GM19239 (cell line): ENCODE measurements around the gene EGFL7.
A peak's percentile ranks its signal among the peaks of the same experiment; 100 is the strongest.

ENCODE experiments used
- DNase-seq: peaks from one replicate; pipeline ENCODE4 v3.0.0; 2011; ENCODE audit warnings: low spot score; ENCODE audit not compliant: insufficient read length
- FAIRE-seq: peaks from 2 replicates; lab custom pipeline; 2011; peaks lifted over from hg19 to GRCh38; lab: Jason Lieb, UNC

The EGFL7 gene

DNA sequence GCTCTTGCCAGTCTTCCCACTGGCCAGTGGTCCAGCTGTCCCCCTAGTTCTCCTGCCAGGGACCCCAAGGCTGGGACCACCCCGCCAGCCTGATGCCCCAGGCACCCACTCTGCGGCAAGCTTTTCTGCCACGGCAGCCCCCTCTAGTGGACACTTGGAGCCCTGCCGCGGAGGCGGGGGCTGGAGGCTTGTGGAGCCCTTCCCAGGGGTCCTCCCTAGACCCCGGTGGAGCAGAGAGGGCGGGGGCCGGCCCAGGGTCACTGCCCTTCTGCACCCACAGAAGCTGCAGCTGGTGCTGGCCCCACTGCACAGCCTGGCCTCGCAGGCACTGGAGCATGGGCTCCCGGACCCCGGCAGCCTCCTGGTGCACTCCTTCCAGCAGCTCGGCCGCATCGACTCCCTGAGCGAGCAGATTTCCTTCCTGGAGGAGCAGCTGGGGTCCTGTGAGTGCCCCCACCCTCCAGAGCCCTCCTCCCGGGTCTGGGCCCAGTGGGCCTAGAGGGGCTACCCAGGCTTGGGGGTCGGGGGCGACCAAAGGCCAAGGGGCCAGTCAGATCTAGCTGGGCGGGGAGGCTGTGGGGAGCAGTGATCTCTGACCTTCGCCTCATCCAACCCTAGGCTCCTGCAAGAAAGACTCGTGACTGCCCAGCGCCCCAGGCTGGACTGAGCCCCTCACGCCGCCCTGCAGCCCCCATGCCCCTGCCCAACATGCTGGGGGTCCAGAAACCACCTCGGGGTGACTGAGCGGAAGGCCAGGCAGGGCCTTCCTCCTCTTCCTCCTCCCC lies 9.1 kb downstream of the EGFL7 start:
- DNase-seq (peak; percentile 88), FAIRE-seq (no peak)

DNA sequence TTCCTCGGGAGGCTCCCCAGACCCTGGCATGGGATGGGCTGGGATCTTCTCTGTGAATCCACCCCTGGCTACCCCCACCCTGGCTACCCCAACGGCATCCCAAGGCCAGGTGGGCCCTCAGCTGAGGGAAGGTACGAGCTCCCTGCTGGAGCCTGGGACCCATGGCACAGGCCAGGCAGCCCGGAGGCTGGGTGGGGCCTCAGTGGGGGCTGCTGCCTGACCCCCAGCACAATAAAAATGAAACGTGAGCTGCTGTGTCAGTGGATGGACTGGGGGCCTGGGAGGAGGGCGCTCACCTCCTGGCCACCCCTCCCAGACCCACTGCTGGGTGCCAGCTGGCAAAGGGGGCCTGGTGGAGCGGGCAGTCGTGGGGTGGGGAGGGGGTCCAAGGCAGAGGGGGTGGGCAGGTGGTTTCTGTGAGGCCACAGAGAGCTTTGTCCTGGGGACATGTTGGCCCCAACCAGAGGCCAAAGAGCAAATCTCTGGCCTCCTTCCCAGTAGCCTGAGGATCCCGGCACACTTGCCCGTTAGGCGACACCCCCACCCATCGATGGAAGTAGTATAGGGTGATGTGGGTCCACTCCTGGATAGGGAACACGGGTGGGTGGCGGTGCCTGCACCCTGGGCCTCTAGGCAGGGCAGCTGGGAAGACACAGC lies 9.8 kb downstream of the EGFL7 start:
- no peak for DNase-seq
- FAIRE-seq, result no peak

DNA sequence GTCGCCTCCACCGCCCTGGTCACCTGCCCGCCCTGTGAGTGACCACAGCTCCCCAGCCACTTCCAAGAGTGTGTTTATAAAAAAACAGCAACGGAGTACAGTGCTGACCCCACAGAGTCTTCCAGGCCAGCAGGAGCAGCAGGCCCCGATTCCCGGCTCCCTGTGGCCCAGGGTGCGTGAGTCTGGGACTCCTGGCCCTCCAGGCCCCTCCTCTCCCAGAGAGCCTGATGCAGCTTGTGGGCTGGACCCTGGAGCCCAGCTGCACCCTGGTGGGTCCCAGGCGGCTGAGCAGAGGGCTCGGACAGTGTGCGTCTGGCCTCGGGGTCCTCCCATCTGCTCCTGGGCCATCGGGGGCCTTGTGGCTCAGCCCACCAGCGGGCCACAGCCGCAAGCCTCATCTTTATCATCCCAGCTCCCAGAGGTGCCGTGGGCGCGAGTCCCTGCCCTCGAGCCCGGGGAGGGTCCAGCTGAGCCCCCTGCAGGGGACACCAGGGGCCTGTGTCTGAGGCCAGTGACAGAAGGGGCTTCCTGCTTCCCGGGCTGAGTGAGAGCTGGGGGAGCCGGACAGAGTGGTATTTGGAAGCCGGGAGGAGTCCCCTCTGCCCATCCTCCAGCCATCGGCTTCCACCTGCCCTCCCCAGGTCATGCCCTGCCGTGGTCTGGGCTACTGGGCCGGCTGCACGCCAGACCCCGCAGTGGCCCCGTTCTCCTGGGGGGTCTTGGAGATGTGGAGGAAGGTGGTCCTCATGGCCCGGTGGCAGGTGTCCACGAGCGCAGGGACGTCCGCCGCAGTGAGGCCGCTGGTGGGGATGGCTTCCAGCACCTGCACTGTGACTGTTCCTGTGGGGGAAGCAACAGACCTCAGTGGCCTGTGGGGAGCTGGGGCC lies 10.6 kb downstream of the EGFL7 start:
- DNase-seq, result no peak
- no peak for FAIRE-seq

DNA sequence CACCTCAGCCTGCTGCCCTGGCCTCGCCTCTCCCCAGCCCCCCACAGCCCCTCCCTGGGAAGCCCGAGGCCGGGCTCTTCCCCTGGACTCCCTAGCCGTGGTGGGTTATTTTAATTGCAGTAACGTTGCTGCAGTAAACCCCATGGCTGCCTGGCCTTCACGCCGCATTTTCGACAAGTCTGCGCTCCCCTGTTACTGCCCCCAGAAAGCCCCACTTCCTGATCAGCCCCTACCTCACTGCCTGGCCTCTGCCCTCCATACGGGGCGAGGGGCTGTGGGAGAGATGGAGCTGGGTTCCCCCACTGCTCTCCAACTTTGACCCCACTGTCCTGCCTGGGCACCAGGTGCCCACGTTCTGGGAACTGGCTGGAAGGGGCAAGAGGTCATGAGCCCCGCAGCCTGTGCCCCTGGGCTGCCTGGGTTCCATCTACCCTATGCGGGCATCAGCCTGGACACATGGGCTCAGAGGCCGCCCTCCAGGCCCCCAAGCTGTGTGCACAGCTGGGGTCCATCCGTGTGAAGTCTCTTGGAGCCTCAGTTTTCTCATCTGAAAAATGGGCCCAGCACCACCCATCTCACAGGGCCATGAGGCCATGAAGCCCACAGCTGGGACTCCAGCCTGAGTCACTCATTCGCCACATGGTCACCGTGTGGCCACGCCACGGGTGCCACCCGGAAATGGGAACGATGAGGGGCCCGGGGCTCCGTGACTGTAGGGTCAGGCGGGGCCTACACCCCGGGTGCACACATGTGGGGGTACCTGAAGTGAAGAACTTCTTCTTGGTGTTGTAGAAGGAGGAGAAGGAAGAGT lies 11.5 kb downstream of the EGFL7 start:
- FAIRE-seq, result no peak
- DNase-seq, result no peak

DNA sequence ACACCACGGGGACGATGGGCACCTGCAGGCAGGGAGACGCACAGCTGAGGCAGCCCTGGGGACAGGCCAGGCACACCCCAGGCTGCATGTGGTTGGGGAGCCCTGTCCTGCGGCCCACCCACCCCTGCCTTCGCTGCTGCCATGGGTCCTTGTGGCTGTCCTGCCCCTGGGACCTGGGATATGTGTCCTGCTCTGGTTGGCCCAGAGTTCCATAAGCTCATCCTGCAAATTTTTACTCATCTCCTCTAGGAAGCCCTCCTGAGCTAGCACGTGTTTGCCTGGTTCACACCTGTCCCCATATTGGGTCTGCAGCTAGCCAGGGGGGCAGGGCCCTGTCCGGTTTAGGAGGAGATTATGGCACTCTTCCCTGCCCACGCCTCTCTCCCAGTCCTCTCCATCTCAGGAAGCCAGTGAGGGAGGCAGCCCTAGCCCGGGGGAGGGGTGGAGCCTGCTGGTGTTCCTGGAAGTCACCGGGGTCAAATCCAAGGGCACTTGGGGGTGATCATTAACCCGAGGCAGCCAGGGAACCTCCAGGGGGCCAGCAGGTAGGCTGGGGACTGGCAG lies 12.2 kb downstream of the EGFL7 start:
- no peak for FAIRE-seq

DNA sequence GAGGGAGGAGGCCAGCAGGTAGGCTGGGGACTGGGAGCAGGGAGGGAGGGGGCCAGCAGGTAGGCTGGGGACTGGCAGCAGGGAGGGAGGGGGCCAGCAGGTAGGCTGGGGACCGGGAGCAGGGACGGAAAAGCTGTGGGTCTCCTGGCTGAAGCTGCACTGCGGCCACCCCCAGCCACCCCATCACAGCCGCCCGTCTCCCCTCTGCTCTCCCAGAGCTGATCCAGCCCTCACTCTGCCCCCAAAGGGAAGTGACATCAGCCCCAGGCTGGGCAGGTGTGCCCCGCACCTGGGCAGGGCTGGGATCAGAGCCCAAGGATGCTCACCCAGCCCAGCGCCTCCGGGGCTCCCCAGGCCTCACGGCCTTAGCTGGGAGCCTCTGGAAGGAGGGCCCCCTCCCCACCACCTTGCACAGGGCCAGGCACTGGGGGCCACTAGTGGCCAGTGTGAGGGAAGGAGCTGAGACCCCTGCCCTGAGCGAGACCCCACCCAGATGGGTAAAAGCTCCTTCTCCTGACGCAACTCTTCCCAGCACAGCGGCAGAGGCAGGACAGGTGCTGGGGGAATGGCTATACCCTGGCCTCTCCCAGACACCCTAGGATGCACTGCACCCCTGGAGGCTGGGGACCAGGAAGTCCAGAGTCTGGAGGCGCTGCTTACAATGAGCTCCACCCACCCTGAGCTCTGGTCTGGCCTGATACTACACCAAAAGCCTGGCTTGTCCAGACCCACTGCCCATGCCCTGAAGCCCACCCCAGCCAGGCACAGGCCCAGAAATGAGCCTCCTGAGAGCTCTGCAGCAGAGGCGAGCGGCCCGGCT lies 13.0 kb downstream of the EGFL7 start:
- no peak for DNase-seq
- FAIRE-seq, result no peak

More for the DNA sequence above, 12.2 kb downstream of the EGFL7 start:
- DNase-seq, result no peak

DNA sequence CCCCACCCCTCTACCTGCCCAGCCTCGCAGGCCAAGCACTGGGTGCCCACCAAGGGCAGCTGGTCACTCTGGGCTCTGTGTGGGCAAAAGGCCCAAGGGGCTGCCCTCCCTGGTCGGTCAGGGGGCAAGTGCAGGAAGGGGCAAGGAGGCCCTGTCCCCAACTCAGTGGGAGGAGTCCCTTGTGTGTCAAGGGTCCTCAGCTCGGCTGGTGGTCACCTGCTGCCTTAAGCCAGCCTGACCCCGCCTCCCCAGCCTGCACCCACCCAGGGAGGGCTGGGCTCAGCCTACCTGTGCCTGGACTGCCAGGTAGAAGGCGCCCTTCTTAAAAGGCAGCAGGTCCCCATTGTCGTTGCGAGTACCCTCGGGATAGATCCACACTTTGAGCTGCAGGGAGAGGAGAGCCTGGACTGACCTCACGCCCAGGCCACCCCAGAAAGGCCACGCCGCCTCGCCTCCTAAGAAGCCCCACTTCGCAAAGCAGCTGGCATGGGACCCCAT lies 13.6 kb downstream of the EGFL7 start:
- DNase-seq, result no peak
- FAIRE-seq, result no peak

DNA sequence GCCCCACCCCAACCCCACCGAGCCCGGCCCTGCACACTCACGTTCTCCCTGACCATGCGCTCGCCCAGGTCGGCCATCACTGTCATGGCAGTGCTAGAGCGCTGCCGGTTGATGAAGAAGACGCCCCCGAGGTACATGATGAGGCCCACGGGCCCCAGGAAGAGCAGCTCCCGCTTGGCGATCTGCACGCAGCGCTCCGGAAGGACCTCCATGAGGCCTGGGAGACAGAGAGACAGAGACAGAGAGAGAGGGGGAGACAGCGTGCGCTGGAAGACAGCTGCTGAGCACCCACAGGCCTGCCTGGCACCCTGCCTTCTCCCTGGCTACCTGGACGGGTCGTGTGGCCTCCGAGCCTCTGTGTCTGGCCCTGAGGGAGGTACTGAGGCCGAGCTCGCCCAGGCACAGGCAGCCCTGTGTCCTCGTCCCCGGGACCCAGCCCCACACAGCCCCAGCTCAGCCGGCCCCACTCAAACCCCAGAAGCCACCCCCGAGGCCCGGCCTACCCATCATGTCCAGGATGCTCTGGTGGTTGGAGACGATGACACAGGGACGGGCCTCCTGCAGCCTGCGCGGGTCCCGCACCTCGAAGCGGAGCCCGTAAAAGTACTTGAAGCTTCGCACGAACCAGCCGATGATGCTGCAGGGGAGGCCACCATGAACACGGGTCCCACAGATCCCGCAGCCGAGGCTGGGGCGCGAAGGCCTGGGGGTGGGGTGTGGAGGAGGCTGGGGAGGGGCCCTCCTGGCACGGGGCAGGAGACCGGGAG lies 14.4 kb downstream of the EGFL7 start:
- no peak for FAIRE-seq

DNA sequence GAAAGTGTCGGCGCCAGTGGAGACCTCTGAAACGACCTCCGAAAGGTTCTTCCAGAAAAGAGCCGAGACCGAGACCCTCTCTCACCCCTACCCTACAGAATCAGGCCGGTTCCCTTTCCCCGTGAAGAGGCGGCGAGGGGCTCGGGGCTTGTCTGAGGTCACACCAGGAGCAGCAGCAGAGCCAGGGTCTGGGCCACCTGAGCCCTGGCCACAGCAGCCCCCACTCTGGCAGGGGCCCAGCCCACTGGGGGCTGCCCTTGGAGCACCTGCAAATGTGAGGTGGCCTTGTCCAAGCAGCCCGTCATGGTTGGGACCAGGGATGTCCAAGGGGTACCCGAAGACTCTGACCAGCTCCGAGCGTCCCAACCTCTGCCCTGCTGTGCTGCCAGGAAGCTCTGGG lies 15.3 kb downstream of the EGFL7 start:
- DNase-seq (no peak), FAIRE-seq (no peak)

More for the DNA sequence above, 14.4 kb downstream of the EGFL7 start:
- DNase-seq, result no peak

DNA sequence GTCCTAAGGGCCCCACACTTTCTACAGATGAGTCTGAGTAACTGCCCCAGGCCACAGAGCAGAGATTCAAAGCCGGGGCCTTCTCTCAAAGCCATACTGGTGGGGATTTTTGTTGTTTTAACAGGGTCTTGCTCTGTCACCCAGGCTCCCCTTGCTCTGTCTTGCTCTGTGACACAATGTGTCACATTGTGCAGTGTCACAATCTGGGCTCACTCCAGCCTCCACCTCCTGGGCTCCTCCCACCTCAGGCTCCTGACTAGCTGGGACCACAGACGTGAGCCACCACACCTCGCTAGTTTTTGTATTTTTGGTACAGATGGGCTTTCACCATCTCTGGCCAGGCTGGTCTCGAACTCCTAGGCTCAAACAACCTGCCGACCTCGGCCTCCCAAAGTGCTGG lies 15.9 kb downstream of the EGFL7 start:
- no peak for FAIRE-seq

DNA sequence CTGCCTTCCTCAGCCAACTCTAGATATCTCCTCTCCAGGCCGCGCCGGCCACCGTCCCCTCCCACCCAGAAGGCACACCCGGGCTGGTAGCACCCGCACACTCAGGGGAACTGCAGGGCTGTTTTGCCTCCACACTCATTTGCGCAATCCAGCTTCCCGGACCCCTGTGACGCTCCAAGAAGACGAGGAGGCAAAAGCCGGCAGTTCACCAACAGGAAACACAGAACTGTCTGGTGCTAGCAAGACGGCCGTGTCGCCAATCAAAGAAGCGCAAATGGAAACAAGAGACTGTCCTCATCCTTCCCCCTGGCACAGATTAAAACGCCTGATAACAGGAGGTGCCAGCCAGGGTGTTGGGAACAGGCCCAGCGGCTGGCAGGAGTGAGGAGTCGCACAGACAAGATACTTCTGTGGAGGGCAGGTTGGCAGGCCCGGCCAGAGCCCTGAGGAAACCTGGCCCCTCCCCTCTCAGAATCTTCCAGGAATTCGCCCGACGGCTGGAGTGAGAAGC lies 16.8 kb downstream of the EGFL7 start:
- DNase-seq, result no peak
- FAIRE-seq, result no peak

More for the DNA sequence above, 15.9 kb downstream of the EGFL7 start:
- no peak for DNase-seq

DNA sequence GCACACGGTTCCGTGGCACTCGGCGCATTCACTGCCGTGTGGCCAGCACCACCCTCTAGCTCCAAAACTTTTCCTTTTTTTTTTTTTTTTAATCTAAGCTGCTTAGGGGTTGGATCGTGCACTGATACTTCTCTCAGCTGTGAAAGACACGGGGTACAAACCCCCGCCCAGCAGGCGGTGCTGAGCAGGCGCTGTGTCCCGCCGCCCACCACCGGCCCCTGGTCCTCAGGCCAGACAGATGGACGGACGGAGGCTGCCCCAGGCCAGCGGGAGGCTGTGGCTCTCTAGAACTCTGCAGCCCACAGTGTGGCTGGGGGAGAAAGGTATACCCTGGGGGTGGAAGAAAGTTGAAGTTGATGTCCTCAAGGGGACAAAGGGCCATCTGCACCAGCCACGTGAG lies 18.3 kb downstream of the EGFL7 start:
- FAIRE-seq (no peak), DNase-seq (no peak)

DNA sequence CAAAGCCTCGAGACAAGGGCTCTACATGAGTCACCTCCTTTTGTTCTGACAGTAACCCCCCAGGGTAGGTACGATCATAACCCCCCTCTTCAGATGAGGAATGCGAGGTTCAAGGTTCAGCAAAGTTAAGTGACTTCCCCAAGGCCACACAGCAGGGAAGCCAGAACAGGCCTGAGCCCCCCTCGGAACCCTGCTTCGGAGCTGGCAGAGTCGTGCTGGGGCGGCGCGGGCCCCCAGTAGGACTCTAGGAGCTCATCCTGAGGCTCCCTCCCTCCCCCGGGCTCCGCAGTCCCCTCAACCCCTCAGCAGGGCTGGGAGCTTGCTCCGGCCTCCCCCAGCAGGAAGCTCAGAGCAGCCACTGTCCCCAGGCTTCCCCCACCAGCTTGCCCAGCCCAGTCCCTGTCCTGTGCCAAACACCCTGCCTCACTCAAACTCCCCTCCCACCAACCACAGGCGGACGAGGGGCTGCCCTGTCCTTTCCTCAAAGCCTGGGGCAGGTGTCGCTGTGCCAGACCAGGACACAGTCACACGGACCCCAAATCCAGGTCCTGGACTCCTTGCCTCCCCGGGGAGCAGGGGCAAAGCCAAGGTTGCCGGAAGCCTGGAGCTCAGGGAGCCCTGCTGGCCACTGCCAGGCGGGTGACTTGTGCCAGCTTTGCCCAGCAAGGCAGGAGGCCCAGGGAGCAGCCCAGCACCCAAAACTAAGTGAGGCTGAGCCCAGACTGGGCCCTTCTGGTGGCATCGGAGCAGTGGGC lies 19.4 kb downstream of the EGFL7 start:
- no peak for FAIRE-seq
- DNase-seq, result no peak

DNA sequence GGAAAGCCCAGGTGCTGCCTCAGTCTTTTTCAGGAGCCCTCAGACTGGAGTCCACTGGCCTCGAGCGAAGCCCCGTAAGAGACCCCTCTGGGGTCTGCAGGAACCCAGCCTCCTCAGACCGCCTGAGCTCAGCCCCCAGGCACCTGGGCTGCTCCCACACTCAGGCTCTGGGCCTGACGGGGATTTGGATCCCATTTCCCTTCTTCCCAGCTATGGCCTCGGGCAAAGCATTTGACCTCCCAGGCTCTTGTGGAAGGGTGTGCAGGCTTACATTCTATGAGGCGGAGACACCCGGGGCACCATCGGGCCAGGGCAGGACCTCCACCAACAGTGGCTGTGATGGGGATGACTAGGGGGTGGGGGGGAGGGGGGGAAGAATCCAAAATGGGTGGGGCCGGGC lies 20.0 kb downstream of the EGFL7 start:
- DNase-seq (no peak), FAIRE-seq (no peak)

DNA sequence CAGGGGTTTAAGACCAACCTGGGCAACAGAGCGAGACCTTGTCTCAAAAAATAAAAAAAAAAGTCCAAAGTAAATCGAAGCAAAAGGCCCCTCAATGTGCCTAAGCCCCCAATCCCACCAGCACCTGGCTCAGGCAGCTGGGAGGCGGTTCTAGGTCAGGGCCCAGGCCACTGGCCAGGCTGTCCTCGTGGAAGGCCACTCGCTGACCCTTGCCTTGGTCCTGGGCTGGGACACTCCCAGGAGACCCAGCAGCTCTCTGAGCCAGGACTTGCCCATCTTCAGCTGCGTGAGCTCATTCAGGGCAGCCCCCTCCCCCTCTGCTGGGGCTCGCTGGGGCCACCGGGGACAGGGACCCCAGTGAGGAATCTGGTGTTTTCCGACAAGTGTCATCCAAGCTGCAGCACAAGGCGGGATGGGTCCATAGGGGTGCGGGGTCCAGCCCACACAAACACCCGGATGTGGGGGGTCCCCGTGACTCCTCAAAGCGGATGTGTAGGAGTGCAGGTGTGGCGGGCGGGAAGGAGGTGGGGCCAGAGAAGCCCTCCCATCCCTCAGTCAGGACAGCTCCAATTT lies 20.5 kb downstream of the EGFL7 start:
- FAIRE-seq, result no peak
- no peak for DNase-seq

DNA sequence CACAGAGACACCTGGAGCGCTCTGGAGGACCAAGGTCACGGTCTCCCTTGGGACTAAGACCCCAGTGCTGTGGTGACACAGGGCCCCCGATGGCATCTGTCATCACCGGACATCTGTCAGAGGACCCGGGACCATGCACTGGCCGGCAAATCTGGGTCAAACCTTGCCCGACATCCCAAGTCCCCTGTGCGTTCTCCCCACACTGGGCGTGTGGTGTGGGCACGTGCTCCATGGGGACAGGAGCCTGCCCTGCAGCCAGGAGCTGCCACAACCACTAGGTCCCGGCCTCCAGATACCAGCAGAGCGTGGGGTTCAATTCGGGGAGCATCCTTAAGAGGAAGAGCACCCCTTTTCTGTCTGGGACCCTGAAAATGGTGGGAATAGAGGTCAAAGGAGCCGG lies 21.0 kb downstream of the EGFL7 start:
- DNase-seq (no peak), FAIRE-seq (no peak)

DNA sequence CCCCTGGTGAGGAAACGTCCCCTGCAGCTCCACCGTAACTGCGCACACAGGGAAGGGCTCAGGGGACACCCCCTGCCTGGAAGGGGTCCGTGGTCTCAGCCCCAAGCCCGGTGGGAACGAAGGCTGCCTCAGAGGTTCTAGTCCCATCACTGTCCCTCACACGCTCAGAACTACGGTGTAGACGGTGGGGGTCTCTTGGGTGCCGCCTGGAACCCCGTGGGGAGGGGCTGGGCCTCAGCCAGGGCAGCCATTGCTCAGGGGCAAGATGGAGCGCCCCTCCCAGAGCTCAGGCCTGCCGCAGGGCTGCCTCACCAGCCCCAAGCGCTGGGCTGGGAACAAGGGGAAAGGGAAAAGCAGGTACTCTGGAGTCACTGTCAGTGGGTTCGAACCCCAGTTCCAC lies 21.6 kb downstream of the EGFL7 start:
- no peak for FAIRE-seq
- DNase-seq, result no peak
